22Rv1 (cell line): ENCODE results near the gene SMTNL1.

Experiments used
- H3K27ac ChIP-seq: fragments of 450-650 bp; 2 replicates; pipeline ENCODE4 v1.5.1; 2017
- ZFX ChIP-seq: fragments of 450-650 bp; IDR thresholded peaks from 2 replicates; pipeline ENCODE4 v1.6.1; 2017; ENCODE audit warnings: antibody characterized with exemption, borderline replicate concordance
- TF ChIP-seq, protein P1 (sequence below): fragments of 450-650 bp; IDR thresholded peaks from 2 replicates; pipeline ENCODE4 v1.5.1; 2017; ENCODE audit warnings: mild to moderate bottlenecking

Gene SMTNL1

DNA sequence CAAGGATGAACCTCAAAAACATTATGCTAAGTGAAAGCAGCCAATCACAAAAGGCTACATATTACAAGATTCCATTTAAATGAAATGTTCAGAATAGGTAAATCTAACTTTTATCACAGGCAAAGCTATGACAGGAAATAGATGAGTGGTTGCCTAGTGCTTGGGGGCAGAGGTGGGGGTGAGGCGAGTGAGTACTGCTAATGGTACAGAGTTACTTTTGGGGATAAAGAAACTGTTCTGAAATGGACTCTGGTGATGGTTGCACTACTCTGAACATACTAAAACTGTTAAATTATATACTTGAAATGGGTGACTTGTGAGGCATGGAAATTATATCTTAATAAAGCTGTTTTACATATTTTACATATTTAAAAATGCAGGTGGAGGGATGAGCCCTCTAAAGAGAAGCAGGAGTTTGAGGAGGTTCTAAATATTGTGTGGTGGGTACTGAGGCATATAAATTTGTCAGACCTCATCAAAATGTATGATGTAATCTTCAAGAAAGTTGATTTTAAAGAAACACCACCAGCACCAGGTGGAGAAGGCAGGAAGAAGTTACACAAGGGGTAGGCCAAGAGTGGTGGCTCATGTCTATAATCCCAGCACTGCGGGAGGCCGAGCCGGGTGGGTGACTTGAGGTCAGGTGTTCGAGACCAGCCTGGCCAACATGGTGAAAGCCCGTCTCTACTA lies 25.5 kb upstream of the SMTNL1 start:
- no peak for TF ChIP-seq ZFX
- TF ChIP-seq, protein P1, sequence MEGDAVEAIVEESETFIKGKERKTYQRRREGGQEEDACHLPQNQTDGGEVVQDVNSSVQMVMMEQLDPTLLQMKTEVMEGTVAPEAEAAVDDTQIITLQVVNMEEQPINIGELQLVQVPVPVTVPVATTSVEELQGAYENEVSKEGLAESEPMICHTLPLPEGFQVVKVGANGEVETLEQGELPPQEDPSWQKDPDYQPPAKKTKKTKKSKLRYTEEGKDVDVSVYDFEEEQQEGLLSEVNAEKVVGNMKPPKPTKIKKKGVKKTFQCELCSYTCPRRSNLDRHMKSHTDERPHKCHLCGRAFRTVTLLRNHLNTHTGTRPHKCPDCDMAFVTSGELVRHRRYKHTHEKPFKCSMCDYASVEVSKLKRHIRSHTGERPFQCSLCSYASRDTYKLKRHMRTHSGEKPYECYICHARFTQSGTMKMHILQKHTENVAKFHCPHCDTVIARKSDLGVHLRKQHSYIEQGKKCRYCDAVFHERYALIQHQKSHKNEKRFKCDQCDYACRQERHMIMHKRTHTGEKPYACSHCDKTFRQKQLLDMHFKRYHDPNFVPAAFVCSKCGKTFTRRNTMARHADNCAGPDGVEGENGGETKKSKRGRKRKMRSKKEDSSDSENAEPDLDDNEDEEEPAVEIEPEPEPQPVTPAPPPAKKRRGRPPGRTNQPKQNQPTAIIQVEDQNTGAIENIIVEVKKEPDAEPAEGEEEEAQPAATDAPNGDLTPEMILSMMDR: no peak
- no peak overlapping the region for H3K27ac ChIP-seq

DNA sequence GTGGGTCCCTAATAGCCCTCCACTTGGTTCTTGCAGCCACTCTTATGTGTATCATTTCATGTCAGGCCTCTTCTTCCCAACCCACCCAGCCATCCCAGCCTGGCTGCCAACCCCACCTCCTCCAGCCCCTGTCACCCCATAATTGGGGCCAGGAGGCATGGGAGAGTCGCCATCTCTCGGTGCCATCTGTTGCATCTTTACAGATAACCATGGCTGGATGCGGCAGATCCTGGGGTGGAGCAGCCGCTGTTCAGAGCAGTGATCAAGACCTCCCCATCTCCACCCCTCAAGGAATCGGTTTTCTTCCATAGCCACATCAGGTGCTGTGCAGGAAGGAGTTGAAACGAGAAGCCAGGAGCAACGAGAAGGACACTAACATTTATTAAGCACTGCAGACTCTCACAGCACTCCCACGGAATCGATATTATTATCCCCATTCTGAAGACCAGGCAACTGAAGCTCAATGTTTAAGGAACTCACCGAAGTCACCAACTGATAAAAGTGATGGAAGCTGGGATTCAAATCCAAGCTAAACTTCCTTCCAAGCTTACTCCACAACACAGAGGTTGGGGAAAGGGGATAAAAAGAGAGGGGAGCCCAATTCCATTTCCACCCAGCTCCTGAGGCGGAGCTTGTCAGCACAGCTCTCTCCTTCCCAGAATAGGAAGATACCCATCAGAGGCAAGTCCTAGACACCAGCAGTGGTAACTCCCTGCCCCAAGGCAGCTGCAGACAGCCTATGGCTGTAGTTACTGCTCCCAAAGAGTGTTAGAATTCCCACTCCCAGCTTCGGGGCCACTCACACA lies 24.5 kb upstream of the SMTNL1 start:
- no peak for TF ChIP-seq ZFX
- TF ChIP-seq, protein P1: no peak

DNA sequence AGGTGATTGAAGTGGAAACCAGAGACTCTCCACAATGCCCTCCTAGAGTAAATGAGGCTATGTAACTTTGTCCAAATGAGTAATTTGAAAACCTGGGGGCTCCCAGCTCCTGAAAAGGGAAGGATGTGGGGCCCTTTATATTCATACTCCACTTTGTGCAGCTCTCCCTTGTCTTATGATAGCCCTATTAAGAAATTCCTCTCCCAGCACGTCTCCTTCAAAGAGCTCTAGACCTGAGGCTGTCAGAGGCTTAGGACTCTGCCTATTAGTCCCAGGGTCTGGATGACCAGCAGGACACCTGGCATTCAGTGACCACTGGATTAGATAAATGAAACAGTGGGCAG lies 24.0 kb upstream of the SMTNL1 start:
- TF ChIP-seq ZFX: no peak
- TF ChIP-seq, protein P1: no peak
- H3K27ac ChIP-seq: no peak overlapping the region

More for the DNA sequence above, 24.5 kb upstream of the SMTNL1 start:
- H3K27ac ChIP-seq: no peak overlapping the region

GRCh38 chr11:57513911-57514537 lies 23.4 kb upstream of the SMTNL1 start:
- no peak for TF ChIP-seq ZFX
- TF ChIP-seq, protein P1: no peak
- peak overlapping the region; percentile 51 for H3K27ac ChIP-seq

- peak overlapping the region; percentile 51 for H3K27ac ChIP-seq
- no peak for TF ChIP-seq ZFX
- TF ChIP-seq, protein P1: no peak
Measured at GRCh38 chr11:57514538-57515331, 22.7 kb upstream of the SMTNL1 start.

GRCh38 chr11:57515332-57516060 lies 21.9 kb upstream of the SMTNL1 start, which contains the start of gene SLC43A1:
TSS of gene SLC43A1 (minus strand) at chr11:57515702. CDS start at chr11:57514111, 1,591 bp downstream.
- TF ChIP-seq ZFX: no peak
- TF ChIP-seq, protein P1: no peak
- peak within 1 kb of the TSS; percentile 51 for H3K27ac ChIP-seq
